Esophagus muscularis mucosa (tissue), 4 donors: ENCODE measurements around the gene ZNF750. TPM values are rescaled to one million over a fixed set of nuclear protein-coding genes. Genes with fewer than 3 reads are reported as not detected.

Experiments used
- DNase-seq: peaks from one replicate; pipeline ENCODE4 v3.0.0-alpha.2; 2017; ENCODE audit errors: extremely low spot score
- H3K27ac ChIP-seq, 4 donors: fragments of 200-600 bp; sonication (generic); replicated peaks in 1 of 4; 1 replicate in 3 of 4; 2 replicates in 1 of 4; pipeline ENCODE4 v1.5.1; 2016 to 2019; ENCODE audit warnings: mild to moderate bottlenecking in 1 of 4
- H3K27me3 ChIP-seq, 4 donors: fragments of 200-600 bp; sonication (generic); one replicate each; pipeline versions ENCODE4 v1.5.1 to v1.6.0; 2016 to 2019
- H3K36me3 ChIP-seq, 4 donors: fragments of 200-600 bp; sonication (generic); one replicate each; pipeline ENCODE4 v1.5.1; 2016 to 2019
- H3K4me1 ChIP-seq, 4 donors: fragments of 200-600 bp; sonication (generic); one replicate each; pipeline ENCODE4 v1.5.1; 2016 to 2019
- H3K4me3 ChIP-seq, 4 donors: fragments of 200-600 bp; sonication (generic); 1 replicate in 2 of 4; 2 replicates in 2 of 4; pipeline ENCODE4 v1.5.1; 2016 to 2019; ENCODE audit warnings: mild to moderate bottlenecking in 4 of 4, moderate library complexity in 1 of 4
- H3K9me3 ChIP-seq, 4 donors: fragments of 200-600 bp; sonication (generic); 1 replicate in 3 of 4; 2 replicates in 1 of 4; pipeline ENCODE4 v1.5.1; 2016 to 2019
- CTCF ChIP-seq, 3 experiments: fragments of 200-600 bp in 2 of 3; fragments of 450-650 bp in 1 of 3; sonication (generic) in 2 of 3; IDR thresholded peaks; one replicate each; pipeline ENCODE4 v1.5.1; 2017 to 2019; ENCODE audit warnings: antibody characterized with exemption in 3 of 3, mild to moderate bottlenecking in 2 of 3, moderate library complexity in 1 of 3
- EP300 ChIP-seq: sonication (generic); formaldehyde crosslinking; IDR thresholded peaks from one replicate; pipeline ENCODE4 v1.6.1; 2017; ENCODE audit warnings: antibody characterized with exemption
- POLR2A ChIP-seq: fragments of 450-650 bp; IDR thresholded peaks from one replicate; pipeline ENCODE4 v1.6.1; 2017; ENCODE audit warnings: antibody characterized with exemption, moderate library complexity, mild to moderate bottlenecking, low read depth
- POLR2AphosphoS5 ChIP-seq, 2 donors: sonication (generic); formaldehyde crosslinking; IDR thresholded peaks; one replicate each; pipeline ENCODE4 v1.6.1; 2017; ENCODE audit warnings: antibody characterized with exemption in 2 of 2
- whole genome bisulfite sequencing: methylation state at CpG from one replicate; pipeline ENCODE4 v1.1.5; 2018; 5-methylcytosine and 5-hydroxymethylcytosine counted together
- intact Hi-C: fragments of 100-400 bp; cut with DNase I; formaldehyde crosslinking; loops from one replicate; pipeline ENCODE4 v1.15.1; 2023
- total RNA-seq, 4 donors: library from RNA; depleted of rRNA; stranded (reverse); fragments of >200 nt; gene quantifications; one replicate each; pipeline versions ENCODE4 v1.1.0 to v1.2.1, GENCODE V29; 2016

The ZNF750 gene
- total RNA-seq, 4 donors from 2014 or later, result not detected

GRCh38 chr17:82876149-82876548, 36.3 kb upstream of the ZNF750 start:
- Histone ChIP-seq H3K27ac (peak overlapping the region; percentile 73 to 83 (median 78)), H3K4me3 (peak overlapping the region in 2 of 4 donors; percentile 8 to 13), H3K36me3 (peaks cover 1 to 26% (median 18%) of the 10 kb centered on the region in 4 donors), H3K27me3 (no peaks in the 10 kb centered on the region), H3K4me1 (peaks cover 41 to 69% (median 65%) of the 10 kb centered on the region in 4 donors), H3K9me3 (no peaks in the 10 kb centered on the region)
- no peak for DNase-seq
- WGBS, result 44% methylated on average over 18 of the region's 18 CpGs
- no peak for TF ChIP-seq CTCF (IDR thresholded peaks at IDR 0.05)
- TF ChIP-seq POLR2AphosphoS5 (IDR thresholded peaks at IDR 0.05), result peak; percentile 38 to 53
- intact Hi-C loops, result loop anchor here (10.0 kb wide), 1 partner anchor 91 kb away; no protein-coding TSS in a partner anchor

GRCh38 chr17:82875407-82875856, 35.6 kb upstream of the ZNF750 start:
- no peak for DNase-seq
- Histone ChIP-seq H3K4me3 (no peak overlapping the region), H3K36me3 (peaks cover 8 to 33% (median 25%) of the 10 kb centered on the region in 4 donors), H3K27me3 (no peaks in the 10 kb centered on the region), H3K27ac (peak overlapping the region; percentile 73 to 83 (median 78)), H3K4me1 (peaks cover 37 to 62% (median 57%) of the 10 kb centered on the region in 4 donors), H3K9me3 (no peaks in the 10 kb centered on the region)
- TF ChIP-seq EP300, result no peak
- no peak for TF ChIP-seq CTCF (IDR thresholded peaks at IDR 0.05)
- no peak for TF ChIP-seq POLR2AphosphoS5 (IDR thresholded peaks at IDR 0.05)
- TF ChIP-seq POLR2A, result no peak
- intact Hi-C loops, result loop anchor here (10.0 kb wide), 1 partner anchor 91 kb away; no protein-coding TSS in a partner anchor
- 89% methylated on average over 19 of the region's 19 CpGs for WGBS

- TF ChIP-seq POLR2AphosphoS5 (IDR thresholded peaks at IDR 0.05) (no peak), POLR2A (no peak), CTCF (IDR thresholded peaks at IDR 0.05) (no peak), EP300 (no peak)
- H3K27me3 ChIP-seq, result no peaks in the 10 kb centered on the region
- intact Hi-C loops, result loop anchor here (10.0 kb wide), 1 partner anchor 89 kb away; no protein-coding TSS in a partner anchor
- 96% methylated on average over 22 of the region's 34 CpGs for WGBS
- no peaks in the 10 kb centered on the region for H3K9me3 ChIP-seq
- H3K4me3 ChIP-seq, result no peak overlapping the region
- DNase-seq, result no peak
- peaks cover 14 to 40% (median 34%) of the 10 kb centered on the region in 4 donors for H3K36me3 ChIP-seq
- H3K4me1 ChIP-seq, result peaks cover 46 to 56% (median 50%) of the 10 kb centered on the region in 4 donors
- H3K27ac ChIP-seq, result no peak overlapping the region
These were observed 34.4 kb upstream of the ZNF750 start for GRCh38 chr17:82874011-82874835.

- TF ChIP-seq POLR2A, result no peak
- TF ChIP-seq EP300, result no peak
- no peak for TF ChIP-seq POLR2AphosphoS5 (IDR thresholded peaks at IDR 0.05)
- no peak for TF ChIP-seq CTCF (IDR thresholded peaks at IDR 0.05)
These were observed 33.7 kb upstream of the ZNF750 start for GRCh38 chr17:82873521-82873920.

More at GRCh38 chr17:82873521-82873920, 33.7 kb upstream of the ZNF750 start:
- H3K36me3 ChIP-seq, result peaks cover 14 to 40% (median 34%) of the 10 kb centered on the region in 4 donors
- H3K27me3 ChIP-seq, result no peaks in the 10 kb centered on the region
- no peaks in the 10 kb centered on the region for H3K9me3 ChIP-seq
- H3K4me3 ChIP-seq, result no peak overlapping the region
- H3K27ac ChIP-seq, result no peak overlapping the region
- intact Hi-C loops, result loop anchor here (10.0 kb wide), 1 partner anchor 89 kb away; no protein-coding TSS in a partner anchor
- DNase-seq, result no peak
- peaks cover 39 to 49% (median 47%) of the 10 kb centered on the region in 4 donors for H3K4me1 ChIP-seq
- 94% methylated on average over 17 of the region's 19 CpGs for WGBS
